Ovary (tissue), 9 donors: ENCODE data around the gene RAD51D. TPM values are rescaled to one million over a fixed set of nuclear protein-coding genes. Genes with fewer than 3 reads are reported as not detected.

Experiments used
- DNase-seq, 5 donors: peaks; one replicate each; pipeline ENCODE4 v3.0.0-alpha.2; 2019 to 2020
- H3K27ac ChIP-seq, 2 donors: fragments of 200-600 bp; one replicate each; pipeline versions ENCODE4 v1.5.1 to v1.8.0; 2019 to 2022
- H3K27me3 ChIP-seq: fragments of 200-600 bp; one replicate; pipeline ENCODE4 v1.8.0; 2022
- H3K36me3 ChIP-seq: fragments of 200-600 bp; sonication (generic); one replicate; pipeline ENCODE4 v1.5.1; 2019
- H3K4me1 ChIP-seq: one replicate; pipeline ENCODE4 v1.8.1; 2013; ENCODE audit warnings: mild to moderate bottlenecking, moderate library complexity; ENCODE audit not compliant: insufficient read depth
- H3K4me3 ChIP-seq: fragments of 200-600 bp; sonication (generic); one replicate; pipeline ENCODE4 v1.5.1; 2017
- H3K9me3 ChIP-seq, 2 donors: fragments of 200-600 bp in 1 of 2; sonication (generic) in 1 of 2; one replicate each; pipeline versions ENCODE4 v1.5.1 to v1.8.1; 2013 to 2019; ENCODE audit warnings: mild to moderate bottlenecking in 1 of 2, moderate library complexity in 1 of 2
- CTCF ChIP-seq, 3 donors: fragments of 450-650 bp in 2 of 3; fragments of 200-600 bp in 1 of 3; IDR thresholded peaks; one replicate each; pipeline versions ENCODE4 v1.5.1 to v1.8.0; 2016 to 2022; ENCODE audit warnings: antibody characterized with exemption in 3 of 3, mild to moderate bottlenecking in 1 of 3
- EP300 ChIP-seq: sonication (generic); formaldehyde crosslinking; IDR thresholded peaks from one replicate; pipeline ENCODE4 v1.6.1; 2017; ENCODE audit warnings: antibody characterized with exemption
- POLR2A ChIP-seq: fragments of 450-650 bp; IDR thresholded peaks from one replicate; pipeline ENCODE4 v1.6.1; 2017; ENCODE audit warnings: antibody characterized with exemption, mild to moderate bottlenecking, moderate library complexity
- WGBS, 3 donors: extraction: QIAGEN DNeasy Blood & Tissue Kit in 1 of 3; methylation state at CpG; one replicate each; pipeline versions ENCODE4 v1.1.5 to v1.1.7; 2013 to 2017; 5-methylcytosine and 5-hydroxymethylcytosine counted together
- intact Hi-C, 4 donors: fragments of 100-400 bp; cut with DNase I; formaldehyde crosslinking; loops; one replicate each; pipeline versions ENCODE4 v1.11.0 to v1.15.1; 2022 to 2023
- polyA plus RNA-seq, 2 donors: library from polyadenylated mRNA; stranded (reverse); fragments of 200-250 nt in 1 of 2; fragments of 350-450 nt in 1 of 2; fragmentation: Illumina TruSeq in 1 of 2; extraction: RNeasy Lipid Tissue Mini Kit (QIAGEN cat#74804) in 1 of 2; gene quantifications; one replicate each; pipeline ENCODE4 v1.2.3, GENCODE V29; 2013 to 2014
- total RNA-seq, 7 donors: library from RNA; depleted of rRNA in 2 of 7; stranded (reverse); fragments of >200 nt in 2 of 7; fragmentation: NEBNext Ultra II Directional in 3 of 7; extraction: Animal tissue kit (Norgen Biotek cat#: 25700) in 3 of 7; gene quantifications; one replicate each; pipeline versions ENCODE4 v1.1.0 to v1.2.4, GENCODE V29; 2016 to 2023
- donor health status: DM: no; HTN: no; CAD: no; lungs with moderate emphysema.
- donor health status: DM: no; HTN: no; CAD: no.
- donor health status: Bipolar disorder and iron deficiency.
- donor health status: DM: yes; HTN: yes; CAD: no.
- donor health status: DM: no; HTN: no; CAD: no.
- donor health status: DM: yes; HTN: yes; CAD: no.

The RAD51D gene
- total and polyA plus RNA-seq, 9 donors: 7.3 to 16.7 (median 11.4) TPM

GRCh38 chr17:35129973-35130351 lies 10.3 kb upstream of the RAD51D start:
- no peak for TF ChIP-seq CTCF (IDR thresholded peaks at IDR 0.05)
- no peak for TF ChIP-seq EP300
- TF ChIP-seq POLR2A: no peak
- intact Hi-C loops: loop anchor here in 1 of 4 donors (10.0 kb wide), 1 partner anchor 705 kb away; no protein-coding TSS in a partner anchor
- Histone ChIP-seq H3K27ac (no peak overlapping the region), H3K9me3 (no peaks in the 10 kb centered on the region), H3K36me3 (no peaks in the 10 kb centered on the region), H3K4me3 (no peak overlapping the region), H3K4me1 (no peaks in the 10 kb centered on the region), H3K27me3 (no peaks in the 10 kb centered on the region)
- DNase-seq: no peak
- WGBS, 3 donors: 89 to 98% (median 94%) methylated on average over 5 of the region's 5 CpGs

- Histone ChIP-seq H3K27me3 (no peaks in the 10 kb centered on the region), H3K27ac (no peak overlapping the region), H3K9me3 (no peaks in the 10 kb centered on the region), H3K36me3 (no peaks in the 10 kb centered on the region), H3K4me3 (no peak overlapping the region), H3K4me1 (no peaks in the 10 kb centered on the region)
- intact Hi-C loops: loop anchor here in 1 of 4 donors (10.0 kb wide), 1 partner anchor 705 kb away; no protein-coding TSS in a partner anchor
- 73 to 86% (median 76%) methylated on average over 11 of the region's 11 CpGs for WGBS, 3 donors
- DNase-seq: no peak
- TF ChIP-seq CTCF (IDR thresholded peaks at IDR 0.05) (no peak), EP300 (no peak), POLR2A (no peak)
These were observed 9.7 kb upstream of the RAD51D start for GRCh38 chr17:35129154-35129972.

GRCh38 chr17:35127751-35128514 lies 8.3 kb upstream of the RAD51D start:
- intact Hi-C loops: loop anchor here in 1 of 4 donors (10.0 kb wide), 1 partner anchor 703 kb away; no protein-coding TSS in a partner anchor
- WGBS, 3 donors: 75 to 79% (median 77%) methylated on average over 11 of the region's 11 CpGs
- H3K4me1 ChIP-seq: no peaks in the 10 kb centered on the region
- H3K36me3 ChIP-seq: no peaks in the 10 kb centered on the region
- TF ChIP-seq CTCF (IDR thresholded peaks at IDR 0.05) (no peak), EP300 (no peak), POLR2A (no peak)
- no peaks in the 10 kb centered on the region for H3K9me3 ChIP-seq
- H3K27me3 ChIP-seq: no peaks in the 10 kb centered on the region
- peak in 1 of 5 donors; percentile 25 for DNase-seq
- no peak overlapping the region for H3K4me3 ChIP-seq
- H3K27ac ChIP-seq: no peak overlapping the region

GRCh38 chr17:35121315-35121714 lies 1.7 kb upstream of the RAD51D start, which contains the start of gene FNDC8:
Gene FNDC8, plus strand, starts transcription at chr17:35121615. Its CDS starts 79 bp downstream, at chr17:35121694.
- H3K27me3 ChIP-seq: no peaks in the 10 kb centered on the region
- no peak for TF ChIP-seq CTCF (IDR thresholded peaks at IDR 0.05)
- TF ChIP-seq EP300: no peak
- no peak for TF ChIP-seq POLR2A
- 84 to 96% (median 91%) methylated on average over 3 of the region's 3 CpGs for WGBS, 3 donors
- no peak within 1 kb of the TSS for H3K27ac ChIP-seq
- H3K4me3 ChIP-seq: no peak within 1 kb of the TSS
- H3K4me1 ChIP-seq: no peaks in the 10 kb centered on the region
- no peaks in the 10 kb centered on the region for H3K36me3 ChIP-seq
- no peak for DNase-seq
- H3K9me3 ChIP-seq: no peaks in the 10 kb centered on the region
- intact Hi-C loops: loop anchor here in 2 of 4 donors (2.0 to 10.0 kb wide), 2 partner anchors 697 to 701 kb away; no protein-coding TSS in a partner anchor
